Stimulated activated CD4-positive, alpha-beta T cell treated with anti-CD3 and anti-CD28 coated beads, TNF-alpha, amount 100 ng/mL, for 4 hours (primary cell): ENCODE data around the gene BCOR.

Experiments
- DNase-seq, 3 experiments: peaks; one replicate each; pipeline ENCODE4 v3.0.0-alpha.2; 2020; ENCODE audit warnings: low read depth in 3 of 3

BCOR gene

GRCh38 chrX:40097504-40098263 lies at the start of gene BCOR:
TSS of gene BCOR (minus strand) at chrX:40097958. CDS start at chrX:40077929, 20,029 bp downstream.
- peak; percentile 57 to 64 (median 59) for DNase-seq

- DNase-seq = no peak
Measured at GRCh38 chrX:40147126-40147952, 49.6 kb upstream of the BCOR start.

GRCh38 chrX:40146262-40147125 lies 48.7 kb upstream of the BCOR start:
- DNase-seq = no peak

GRCh38 chrX:40145923-40146261 lies 48.1 kb upstream of the BCOR start:
- no peak for DNase-seq

GRCh38 chrX:40145001-40145922 lies 47.5 kb upstream of the BCOR start:
- DNase-seq = no peak

GRCh38 chrX:40144576-40144975 lies 46.8 kb upstream of the BCOR start:
- DNase-seq = no peak

GRCh38 chrX:40143987-40144386 lies 46.2 kb upstream of the BCOR start:
- DNase-seq = no peak

GRCh38 chrX:40143001-40143400 lies 45.2 kb upstream of the BCOR start:
- DNase-seq = no peak

GRCh38 chrX:40142417-40142816 lies 44.7 kb upstream of the BCOR start:
- DNase-seq = no peak

GRCh38 chrX:40140706-40141499 lies 43.1 kb upstream of the BCOR start:
- no peak for DNase-seq

GRCh38 chrX:40132751-40133150 lies 35.0 kb upstream of the BCOR start:
- no peak for DNase-seq

- no peak for DNase-seq
Measured at GRCh38 chrX:40131654-40132337, 34.0 kb upstream of the BCOR start.

- DNase-seq = no peak
Measured at GRCh38 chrX:40130207-40130606, 32.4 kb upstream of the BCOR start.

GRCh38 chrX:40127052-40127451 lies 29.3 kb upstream of the BCOR start:
- DNase-seq = no peak

- DNase-seq = no peak
Measured at GRCh38 chrX:40122487-40122886, 24.7 kb upstream of the BCOR start.

- no peak for DNase-seq
Measured at GRCh38 chrX:40121618-40122017, 23.9 kb upstream of the BCOR start.

- DNase-seq = no peak
Measured at GRCh38 chrX:40120838-40121580, 23.3 kb upstream of the BCOR start.

- no peak for DNase-seq
Measured at GRCh38 chrX:40117715-40118285, 20.0 kb upstream of the BCOR start.

GRCh38 chrX:40116925-40117324 lies 19.2 kb upstream of the BCOR start:
- no peak for DNase-seq
